Mononuclear cell (primary cell): Measurements from ENCODE around the gene RXRB. TPM values are rescaled to one million over a fixed set of nuclear protein-coding genes. Genes with fewer than 3 reads are reported as not detected.

Experiments
- H3K27me3 ChIP-seq: 2 replicates; pipeline ENCODE4 v1.6.0; 2011; ENCODE audit warnings: low read length, control low read depth; ENCODE audit not compliant: insufficient read depth
- H3K4me1 ChIP-seq: 2 replicates; pipeline ENCODE4 v1.5.1; 2011; ENCODE audit warnings: mild to moderate bottlenecking, low read length, control low read depth; ENCODE audit not compliant: insufficient read depth
- H3K4me3 ChIP-seq: 2 replicates; pipeline ENCODE4 v1.5.1; 2011; ENCODE audit warnings: mild to moderate bottlenecking, low read length, moderate library complexity
- H3K9me3 ChIP-seq: 2 replicates; pipeline ENCODE4 v1.5.1; 2011; ENCODE audit warnings: low read depth, mild to moderate bottlenecking, control low read depth, low read length
- total RNA-seq: library from RNA; depleted of rRNA; stranded (reverse); fragments of >200 nt; gene quantifications from one replicate; pipeline ENCODE4 v1.2.3, GENCODE V29; 2012

Gene RXRB
- total RNA-seq, 1 donor: 11.3 TPM

- peaks cover under 1% of the 10 kb centered on the region for H3K4me1 ChIP-seq
- H3K4me3 ChIP-seq: no peak overlapping the region
- no peaks in the 10 kb centered on the region for H3K27me3 ChIP-seq
- H3K9me3 ChIP-seq: no peaks in the 10 kb centered on the region
These were observed 22.7 kb downstream of the RXRB start for GRCh38 chr6:33177552-33178446.

- Histone ChIP-seq H3K4me3 (no peak overlapping the region), H3K27me3 (no peaks in the 10 kb centered on the region), H3K9me3 (no peaks in the 10 kb centered on the region), H3K4me1 (no peaks in the 10 kb centered on the region)
These were observed 23.6 kb downstream of the RXRB start for GRCh38 chr6:33176906-33177305.

DNA sequence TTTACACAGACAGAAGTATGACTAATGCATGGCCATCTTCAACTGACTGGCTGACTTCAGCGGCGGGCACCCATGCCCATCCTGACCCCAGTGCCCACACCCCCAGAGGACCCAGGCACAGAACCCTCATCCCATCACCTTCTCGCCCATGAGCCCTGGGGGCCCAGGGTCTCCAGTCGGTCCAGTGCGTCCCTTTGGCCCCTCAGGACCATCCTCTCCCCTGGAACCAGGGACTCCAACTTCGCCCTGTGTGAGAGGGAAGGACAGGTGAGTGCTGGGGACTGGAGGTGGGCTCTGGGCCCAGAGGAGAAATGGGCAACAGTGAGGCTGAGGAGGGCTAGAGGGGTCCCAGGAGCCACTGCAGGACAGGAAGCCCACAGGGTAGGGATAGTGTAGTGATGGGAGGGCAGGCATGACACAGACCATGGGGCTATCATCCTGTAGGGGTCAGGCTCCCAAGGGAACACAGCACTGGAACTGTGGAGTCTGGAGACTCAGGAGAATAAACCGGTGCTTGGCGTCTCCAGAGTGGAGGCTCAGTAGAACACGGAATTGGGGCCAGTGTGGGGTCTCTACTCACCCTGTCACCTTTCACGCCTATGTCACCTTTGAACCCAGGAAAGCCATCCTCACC lies 24.9 kb downstream of the RXRB start:
- no peaks in the 10 kb centered on the region for H3K4me1 ChIP-seq
- no peak overlapping the region for H3K4me3 ChIP-seq
- H3K9me3 ChIP-seq: no peaks in the 10 kb centered on the region
- no peaks in the 10 kb centered on the region for H3K27me3 ChIP-seq

GRCh38 chr6:33174784-33175183 lies 25.7 kb downstream of the RXRB start:
- Histone ChIP-seq H3K27me3 (no peaks in the 10 kb centered on the region), H3K4me3 (no peak overlapping the region), H3K9me3 (no peaks in the 10 kb centered on the region), H3K4me1 (no peaks in the 10 kb centered on the region)

- Histone ChIP-seq H3K4me3 (no peak overlapping the region), H3K4me1 (no peaks in the 10 kb centered on the region), H3K9me3 (no peaks in the 10 kb centered on the region), H3K27me3 (no peaks in the 10 kb centered on the region)
These were observed 26.8 kb downstream of the RXRB start for GRCh38 chr6:33173535-33174180.

DNA sequence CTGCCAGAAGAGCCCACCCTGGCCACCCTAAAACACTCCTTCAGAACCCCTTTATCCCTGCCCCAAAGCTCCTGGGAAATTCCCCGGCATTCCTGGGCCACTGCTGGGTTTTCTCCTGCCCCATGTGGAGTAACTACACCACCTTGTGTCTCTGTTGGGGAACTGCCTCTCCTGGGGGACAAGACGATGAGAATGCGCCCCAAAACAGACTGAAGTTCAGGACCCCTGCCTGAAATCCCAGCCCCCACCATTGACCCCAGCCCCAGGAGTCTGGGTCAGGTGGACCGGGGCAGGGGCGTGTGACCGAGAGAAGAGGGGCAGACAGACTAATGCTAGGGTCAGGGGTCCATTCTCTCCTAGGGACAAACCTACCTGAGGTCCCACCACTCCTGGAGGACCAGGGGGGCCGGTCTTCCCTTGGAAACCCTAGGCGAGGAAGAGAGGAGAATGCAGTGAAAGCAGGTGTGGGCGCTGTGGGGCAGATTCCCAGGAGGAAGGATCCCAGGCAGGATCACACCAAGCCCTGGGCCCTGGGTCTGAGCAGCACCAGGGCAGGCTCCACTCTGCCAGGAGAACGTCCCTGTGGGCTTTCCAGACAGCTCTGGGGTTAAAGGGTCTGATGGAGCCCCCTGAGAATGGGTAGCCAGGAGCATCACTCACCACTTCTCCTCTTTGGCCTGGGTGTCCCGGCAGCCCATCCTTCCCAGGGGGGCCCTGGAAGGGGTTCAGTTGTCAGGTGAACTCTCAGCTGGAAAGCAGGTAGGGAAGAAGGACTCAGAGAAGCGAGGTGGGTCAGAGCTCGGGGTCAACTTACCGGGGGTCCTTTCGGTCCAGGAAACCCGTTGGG lies 27.6 kb downstream of the RXRB start:
- no peak overlapping the region for H3K4me3 ChIP-seq
- no peaks in the 10 kb centered on the region for H3K4me1 ChIP-seq
- no peaks in the 10 kb centered on the region for H3K27me3 ChIP-seq
- no peaks in the 10 kb centered on the region for H3K9me3 ChIP-seq

- Histone ChIP-seq H3K9me3 (no peaks in the 10 kb centered on the region), H3K27me3 (no peaks in the 10 kb centered on the region), H3K4me1 (no peaks in the 10 kb centered on the region), H3K4me3 (no peak overlapping the region)
These were observed 28.4 kb downstream of the RXRB start for GRCh38 chr6:33171880-33172687.

GRCh38 chr6:33171016-33171879 lies 29.2 kb downstream of the RXRB start:
- no peaks in the 10 kb centered on the region for H3K4me1 ChIP-seq
- no peaks in the 10 kb centered on the region for H3K9me3 ChIP-seq
- H3K27me3 ChIP-seq: no peaks in the 10 kb centered on the region
- H3K4me3 ChIP-seq: no peak overlapping the region

DNA sequence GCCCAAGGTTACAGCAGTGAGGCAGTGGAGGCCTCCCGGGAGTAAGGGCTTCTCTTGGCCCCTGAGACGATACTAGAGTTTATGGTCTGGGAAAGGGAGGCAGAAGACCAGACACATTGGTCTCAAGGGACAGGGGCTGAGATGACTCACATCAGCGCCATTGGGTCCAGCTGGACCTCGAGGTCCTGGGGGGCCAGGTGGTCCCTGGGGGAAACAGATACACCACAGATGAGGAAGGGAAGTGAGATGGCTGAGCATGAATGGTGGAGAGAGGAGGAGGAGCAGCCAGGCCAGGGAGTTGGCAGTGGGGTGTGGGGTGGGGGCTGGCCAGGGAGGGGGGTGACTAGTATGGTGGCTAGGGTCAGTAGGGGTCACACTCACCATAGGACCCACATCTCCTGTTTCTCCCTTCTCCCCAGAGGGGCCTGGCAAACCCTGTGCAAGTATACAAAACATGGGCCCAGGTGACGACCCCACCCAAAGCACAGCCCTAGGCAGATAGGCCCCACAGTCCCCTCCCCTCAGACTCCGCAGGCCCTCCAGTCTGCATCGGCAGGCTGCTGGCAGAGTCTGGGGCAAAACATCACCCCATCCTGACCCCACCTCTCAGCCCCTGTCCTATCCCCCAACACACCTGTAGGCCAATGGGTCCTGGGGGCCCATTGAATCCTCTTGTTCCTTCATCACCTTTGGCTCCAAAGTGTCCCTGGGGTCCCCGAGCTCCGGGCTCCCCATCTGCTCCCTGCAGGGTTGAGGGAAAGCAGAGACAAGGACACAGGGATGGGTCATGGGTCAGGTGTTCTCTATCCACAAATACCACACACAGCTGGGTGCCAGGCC lies 30.1 kb downstream of the RXRB start:
- Histone ChIP-seq H3K9me3 (no peaks in the 10 kb centered on the region), H3K27me3 (no peaks in the 10 kb centered on the region), H3K4me3 (no peak overlapping the region), H3K4me1 (no peaks in the 10 kb centered on the region)

DNA sequence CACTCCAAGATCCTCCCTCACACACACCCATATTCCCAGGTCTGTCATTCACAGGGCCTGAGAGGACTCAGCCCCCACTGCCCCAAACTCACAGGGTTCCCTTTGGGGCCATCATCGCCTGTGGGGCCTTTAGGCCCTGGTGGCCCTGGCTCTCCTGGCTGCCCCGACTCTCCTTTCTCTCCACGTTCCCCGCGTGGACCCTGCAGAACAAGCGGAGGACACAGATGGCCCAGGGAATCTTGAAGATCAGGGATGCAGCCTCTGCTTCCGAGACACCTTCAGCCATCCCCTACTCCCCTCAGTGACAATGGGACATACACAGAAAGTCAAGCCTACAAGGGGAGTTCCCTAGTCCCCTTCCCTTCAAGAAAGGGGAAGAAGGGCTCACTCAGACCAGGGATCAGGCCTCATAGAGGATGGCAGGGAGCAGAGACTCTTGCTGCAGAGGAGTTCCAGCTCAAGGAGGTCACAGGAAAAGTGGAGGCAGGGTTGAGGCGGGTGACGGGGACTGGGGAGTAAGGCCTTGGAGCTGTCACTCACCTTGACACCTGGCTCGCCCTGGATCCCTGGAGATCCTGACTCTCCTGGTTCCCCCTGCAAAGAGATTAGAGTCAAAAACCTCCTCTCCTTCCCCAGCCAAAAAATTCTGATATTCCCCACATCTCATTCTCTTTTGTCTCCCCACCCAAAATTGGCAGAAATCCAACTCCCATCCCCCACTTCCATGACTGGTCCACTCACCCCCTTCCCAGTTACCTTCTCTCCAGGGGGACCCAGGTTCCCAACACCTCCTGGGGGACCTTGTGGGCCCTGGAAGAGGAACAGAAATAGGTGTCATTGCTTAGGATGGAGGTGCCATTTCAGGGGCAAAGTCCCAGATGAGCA lies 30.9 kb downstream of the RXRB start:
- H3K27me3 ChIP-seq: no peaks in the 10 kb centered on the region
- no peak overlapping the region for H3K4me3 ChIP-seq
- no peaks in the 10 kb centered on the region for H3K9me3 ChIP-seq
- H3K4me1 ChIP-seq: no peaks in the 10 kb centered on the region

- Histone ChIP-seq H3K4me3 (no peak overlapping the region), H3K9me3 (no peaks in the 10 kb centered on the region)
These were observed 31.8 kb downstream of the RXRB start for GRCh38 chr6:33168639-33169038.

GRCh38 chr6:33168284-33168601 lies 32.2 kb downstream of the RXRB start:
- Histone ChIP-seq H3K4me3 (no peak overlapping the region), H3K9me3 (no peaks in the 10 kb centered on the region), H3K27me3 (no peaks in the 10 kb centered on the region), H3K4me1 (no peaks in the 10 kb centered on the region)

More at GRCh38 chr6:33168639-33169038, 31.8 kb downstream of the RXRB start:
- no peaks in the 10 kb centered on the region for H3K4me1 ChIP-seq
- H3K27me3 ChIP-seq: no peaks in the 10 kb centered on the region
